GM19372 (cell line): ENCODE data around the gene PPP1R18.

Experiments used
- ATAC-seq: cut with Tn5 transposase; IDR thresholded peaks from one replicate; pipeline ENCODE4 v1.9.1; 2021; ENCODE audit warnings: mild to moderate bottlenecking, low read depth, moderate library complexity; ENCODE audit not compliant: unreplicated experiment

The PPP1R18 gene

DNA sequence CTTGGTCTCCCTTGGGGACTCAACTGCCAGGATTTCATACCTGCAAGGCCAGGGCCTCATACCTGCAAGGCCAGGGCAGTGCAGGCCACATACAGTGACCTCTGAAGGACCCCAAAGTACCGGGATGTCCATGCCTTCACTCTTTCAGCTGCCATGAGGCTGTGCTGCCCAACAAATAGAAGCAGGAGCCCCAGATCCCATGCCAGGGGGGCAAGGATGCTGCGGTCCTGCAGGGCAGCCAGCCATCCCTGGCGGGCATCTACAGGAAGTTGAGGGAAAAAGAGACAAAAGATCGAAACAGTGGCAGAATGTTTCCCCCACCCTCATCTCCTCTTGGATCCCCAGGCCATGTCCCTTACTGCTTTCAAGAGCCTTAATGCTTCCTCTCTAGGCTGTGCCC lies 3.5 kb upstream of the PPP1R18 start:
- ATAC-seq = no peak

GRCh38 chr6:30689022-30689865 lies 2.8 kb upstream of the PPP1R18 start:
- no peak for ATAC-seq

GRCh38 chr6:30688569-30688968 lies 2.1 kb upstream of the PPP1R18 start:
- no peak for ATAC-seq

- no peak for ATAC-seq
Observed at GRCh38 chr6:30687659-30688431, 1.4 kb upstream of the PPP1R18 start.

- ATAC-seq = peak; percentile 52
Observed at GRCh38 chr6:30686908-30687658, 638 bp upstream of the PPP1R18 start.

- no peak for ATAC-seq
Observed at GRCh38 chr6:30685157-30686008, 1.1 kb downstream of the PPP1R18 start.

- ATAC-seq = no peak
Observed at GRCh38 chr6:30684386-30685156, 1.9 kb downstream of the PPP1R18 start.

DNA sequence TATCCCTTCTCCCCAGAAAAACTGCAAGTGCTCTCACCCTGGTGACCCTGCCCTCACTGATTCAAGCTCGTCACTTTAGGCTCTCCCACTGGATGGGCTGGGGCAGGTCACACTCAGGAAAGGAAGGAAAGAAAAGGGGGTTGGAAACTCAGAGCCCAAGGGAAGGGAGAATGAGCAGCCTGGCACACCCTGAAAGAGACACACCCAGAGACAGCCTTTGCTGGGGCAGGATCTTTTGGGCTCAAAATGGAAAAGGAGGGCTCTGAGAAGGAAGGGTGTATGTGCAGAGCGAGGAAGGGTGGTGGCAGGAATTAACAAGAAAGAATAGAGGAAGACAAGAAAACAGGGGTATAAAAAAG lies 2.5 kb downstream of the PPP1R18 start:
- no peak for ATAC-seq

DNA sequence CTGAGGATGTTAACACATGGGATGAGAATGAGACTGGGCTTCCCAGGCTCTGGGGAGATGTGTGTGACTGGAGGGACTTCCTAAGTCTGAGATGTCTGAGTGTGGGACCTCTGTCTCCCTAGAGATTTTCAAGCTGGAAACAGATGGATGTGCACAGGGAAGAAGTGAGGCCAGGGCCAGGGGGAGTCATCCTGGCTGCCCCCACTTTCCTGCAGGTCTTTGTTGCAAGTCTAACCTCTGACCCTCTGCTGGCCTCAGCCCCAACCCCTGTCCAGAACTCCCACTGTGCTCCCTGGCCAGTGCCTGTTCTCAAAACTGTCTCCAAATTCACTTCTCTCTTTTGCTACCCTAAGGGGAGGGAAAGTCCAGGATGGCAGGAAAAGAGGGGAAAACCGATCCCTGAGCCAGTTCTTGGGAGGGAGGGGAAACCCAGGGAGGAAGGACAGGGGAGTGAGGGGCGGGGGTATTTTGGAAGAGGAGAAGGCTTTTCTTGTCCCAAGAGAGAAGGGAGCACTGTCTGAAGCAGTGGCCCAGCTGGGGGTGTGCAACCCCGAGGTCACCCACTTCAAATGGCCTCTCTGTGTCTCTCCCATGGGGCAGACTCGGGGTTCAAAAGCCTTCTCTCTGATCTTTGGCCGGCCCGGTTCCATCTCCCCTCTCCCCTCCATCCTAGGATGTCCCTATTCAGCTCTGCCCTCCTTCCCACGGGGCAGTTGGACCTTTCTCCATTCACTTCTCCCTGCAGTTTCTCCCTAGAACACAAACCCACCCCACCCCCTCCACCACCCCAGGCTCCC lies 3.1 kb downstream of the PPP1R18 start:
- no peak for ATAC-seq

DNA sequence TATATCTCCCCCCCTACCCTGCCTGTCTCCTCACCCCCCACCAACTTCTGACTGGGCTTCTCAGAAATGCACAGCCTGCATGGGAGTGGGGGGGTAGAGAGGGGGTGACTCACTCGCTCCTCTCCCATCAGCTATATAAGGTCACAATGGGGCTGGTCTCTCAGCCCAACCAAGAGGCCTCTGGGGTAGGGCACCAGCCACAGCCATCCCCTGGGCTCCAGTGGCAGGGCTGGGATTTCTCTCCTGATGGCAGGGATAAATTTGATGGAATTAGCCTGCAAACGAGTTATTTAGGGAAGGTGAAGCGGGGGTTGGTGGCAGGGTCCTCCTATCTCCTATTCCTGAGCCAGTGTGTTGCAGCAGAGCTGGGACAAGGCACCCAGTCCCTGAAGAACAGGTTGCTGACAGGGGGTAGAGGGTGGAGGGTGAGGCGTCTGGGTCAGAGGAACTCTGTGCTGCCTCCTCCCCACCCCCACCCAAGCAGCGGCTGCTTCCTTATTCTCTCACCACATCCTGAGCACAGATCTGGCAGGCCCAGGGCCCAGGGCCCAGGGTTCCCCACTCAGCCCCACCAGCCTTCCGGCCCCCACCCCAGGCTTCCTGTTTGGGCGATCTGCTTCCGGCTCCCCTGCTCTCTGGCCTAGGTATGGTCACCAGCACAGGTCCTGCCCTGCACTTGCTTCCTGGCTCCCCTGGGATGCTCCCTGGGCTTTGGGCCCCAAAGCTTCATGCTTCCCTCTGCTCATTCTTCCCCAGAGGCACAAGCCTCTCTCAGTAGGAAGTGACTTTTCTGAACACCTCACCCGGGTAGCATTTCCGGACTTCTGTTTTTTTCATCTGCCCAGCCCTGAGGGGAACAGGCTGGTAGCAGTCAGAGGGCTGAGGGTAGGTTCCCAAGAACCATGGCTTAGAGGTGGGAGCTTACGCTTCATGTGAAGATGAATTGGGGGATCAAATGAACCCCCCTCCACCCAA lies 4.0 kb downstream of the PPP1R18 start:
- ATAC-seq = peak; percentile 44

DNA sequence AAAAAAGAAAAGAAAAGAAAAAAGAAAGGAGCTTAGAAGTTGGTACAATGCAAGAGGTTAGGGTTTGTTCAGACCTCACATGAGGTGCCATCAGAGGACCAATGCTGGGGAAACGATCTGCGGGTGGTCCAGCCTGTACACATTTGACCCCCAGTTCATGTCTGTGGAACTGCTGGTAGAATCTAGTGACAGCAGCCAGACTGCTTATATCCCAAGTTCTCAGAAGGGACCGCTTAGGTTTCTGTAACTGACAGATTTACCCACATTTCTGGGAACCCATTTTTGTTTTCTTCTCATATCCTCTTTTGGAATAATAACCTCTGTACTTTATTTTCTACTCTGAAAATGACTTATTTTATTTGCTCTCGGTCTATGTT lies 4.7 kb downstream of the PPP1R18 start:
- no peak for ATAC-seq

GRCh38 chr6:30679765-30680535 lies 6.5 kb downstream of the PPP1R18 start:
- ATAC-seq = no peak

GRCh38 chr6:30678964-30679726 lies 7.3 kb downstream of the PPP1R18 start:
- ATAC-seq = no peak

DNA sequence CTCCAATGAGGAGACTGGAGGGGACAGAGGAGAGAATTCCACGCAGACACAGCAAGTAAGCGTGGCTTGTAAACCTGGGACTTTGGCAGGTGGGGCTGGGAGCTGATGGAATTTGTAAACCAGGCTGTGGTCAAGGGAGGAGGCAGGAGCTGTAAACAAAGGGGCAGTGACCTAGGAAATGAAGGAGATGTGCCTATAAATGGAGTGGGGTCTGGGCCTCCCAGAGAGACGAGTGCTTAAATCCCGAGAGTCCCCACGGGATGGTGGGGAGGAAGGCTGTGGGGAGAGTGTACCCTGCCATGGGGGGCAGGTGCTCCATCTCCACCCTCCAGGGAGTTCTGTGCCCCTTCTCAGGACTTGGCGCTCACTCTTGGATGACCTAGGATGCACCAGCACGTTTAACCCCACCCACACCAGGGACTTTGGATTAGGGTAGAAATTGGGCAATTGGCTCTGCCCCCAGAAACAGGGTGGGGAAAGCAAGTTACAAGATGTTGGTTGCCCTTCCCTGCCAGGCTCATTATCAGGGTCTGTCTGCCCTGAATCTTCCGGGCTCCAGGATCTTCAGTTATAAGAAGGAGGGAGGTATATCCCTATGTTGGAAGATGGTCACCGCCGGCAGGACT lies 9.7 kb downstream of the PPP1R18 start:
- ATAC-seq = no peak

GRCh38 chr6:30672445-30673253 lies 13.8 kb downstream of the PPP1R18 start, which contains the start of gene DHX16:
TSS of gene DHX16 (minus strand) at chr6:30673006. CDS start at chr6:30672841, 165 bp downstream.
- ATAC-seq = peak; percentile 78
